ENCODE results near the gene OR8B12.
"Not testable (repeated sequence)": the region's sequence is repeated elsewhere in the genome, so short reads cannot be mapped to it uniquely, and the experiment has no call there.

OR8B12 gene

DNA sequence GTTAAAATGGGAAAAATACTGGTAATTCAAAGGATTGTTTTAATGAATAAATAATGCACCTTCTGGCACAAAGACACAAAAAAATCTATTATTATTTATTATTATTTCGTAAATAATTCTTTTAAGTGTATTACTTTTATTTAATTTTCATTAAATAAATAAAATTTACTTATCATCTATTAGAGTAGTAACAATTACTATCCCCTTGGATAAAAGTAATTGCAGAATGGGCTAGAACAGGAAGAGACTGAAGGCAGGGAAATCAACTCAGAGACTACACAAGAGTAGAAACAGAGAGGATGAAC lies 23.0 kb downstream of the OR8B12 start:
- no peak for DNase-seq (ENCODE audit: low read depth, low spot score)

DNA sequence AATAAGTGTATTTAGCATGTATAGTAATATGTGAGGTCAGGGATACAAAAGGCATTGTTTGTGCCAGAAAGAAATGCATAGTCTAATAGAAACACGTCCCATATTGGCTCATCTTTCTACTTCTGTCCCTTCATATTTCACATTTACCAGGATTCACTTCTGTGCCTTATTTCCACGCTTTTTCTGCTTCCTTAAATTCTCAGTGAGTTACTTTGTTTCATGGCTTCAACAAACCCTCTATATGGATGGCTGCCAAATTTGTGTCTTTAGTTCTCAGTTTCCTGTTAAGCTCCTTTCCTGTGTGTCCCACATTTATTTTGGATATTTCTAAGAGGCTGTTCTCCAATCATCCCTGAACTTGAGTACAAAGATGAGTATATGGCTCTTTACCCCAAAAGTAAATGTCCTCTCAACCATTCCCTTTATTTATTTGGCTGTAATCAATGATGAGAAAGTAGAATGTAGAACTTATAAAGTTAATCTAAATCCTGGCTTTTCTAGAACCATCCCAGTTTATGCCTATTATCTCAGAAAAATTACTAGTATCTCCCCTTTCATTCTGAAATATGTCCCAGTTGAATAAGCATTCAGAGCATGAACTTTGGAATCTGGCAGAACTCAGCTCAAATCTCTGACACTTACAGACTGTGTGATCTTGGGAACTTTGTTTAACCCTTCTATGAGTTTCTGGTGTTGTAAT lies 23.5 kb downstream of the OR8B12 start:
- DNase-seq (ENCODE audit: low read depth, low spot score), result no peak

DNA sequence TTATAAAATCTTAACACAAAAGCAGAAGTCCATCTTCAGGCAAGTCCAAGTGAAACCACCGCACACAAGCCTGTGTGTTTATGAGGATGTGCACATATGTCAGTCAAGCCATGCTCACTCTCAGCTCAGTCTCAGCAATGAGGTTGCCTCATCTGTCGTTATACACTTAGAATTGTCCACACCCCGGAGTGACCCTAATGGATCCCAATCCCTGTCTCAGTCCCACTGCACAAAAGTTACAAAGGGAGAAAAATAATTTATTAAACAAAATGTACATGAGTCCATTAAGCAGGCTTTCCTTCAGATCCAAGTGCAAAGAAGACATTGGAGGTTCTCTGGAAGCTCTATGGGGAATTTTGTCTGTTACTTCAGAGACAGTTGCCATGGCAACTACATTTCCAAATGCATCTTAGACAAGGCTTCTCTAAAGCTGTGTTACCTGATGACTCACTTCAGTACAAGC lies 24.4 kb downstream of the OR8B12 start:
- DNase-seq (ENCODE audit: low read depth, low spot score), result no peak

DNA sequence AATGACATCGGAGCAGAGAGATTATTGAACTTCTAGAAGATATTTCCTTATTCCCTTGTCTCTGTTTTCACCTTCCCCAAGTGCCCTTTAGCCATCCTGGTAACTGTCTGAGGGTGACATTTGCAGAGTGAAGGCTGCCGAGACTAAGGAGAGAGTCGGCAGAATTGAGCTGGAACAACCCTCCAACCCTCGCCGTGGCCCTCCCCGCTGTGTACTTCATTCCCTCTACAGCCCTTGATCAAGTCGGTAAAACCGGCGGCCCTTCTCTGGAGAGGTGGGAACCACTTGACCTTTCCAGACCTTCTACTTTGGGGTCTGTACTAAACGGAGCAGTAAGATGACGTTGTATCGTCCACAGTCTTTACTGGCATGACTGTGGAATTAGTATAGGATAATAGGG lies 26.1 kb downstream of the OR8B12 start:
- no peak for DNase-seq (ENCODE audit: low read depth, low spot score)

DNA sequence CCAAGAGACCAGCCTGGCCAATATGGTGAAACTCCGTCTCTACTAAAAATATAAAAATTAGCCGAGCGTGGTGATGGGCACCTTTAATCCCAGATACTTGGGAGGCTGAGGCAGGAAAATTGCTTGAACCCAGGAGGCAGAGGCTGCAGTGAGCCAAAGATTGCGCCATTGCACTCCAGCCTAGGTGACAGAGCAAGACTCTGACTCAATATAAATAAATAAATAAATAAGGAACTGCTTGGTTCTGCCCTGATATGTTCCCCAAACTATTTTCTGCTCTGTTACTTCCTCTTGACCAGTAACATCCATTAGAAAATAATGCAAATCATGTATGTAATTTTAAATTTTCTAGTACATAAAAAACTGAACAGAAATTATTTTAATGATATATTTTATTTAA lies 28.8 kb downstream of the OR8B12 start:
- not testable (repeated sequence) for DNase-seq (ENCODE audit: low read depth, low spot score)

DNA sequence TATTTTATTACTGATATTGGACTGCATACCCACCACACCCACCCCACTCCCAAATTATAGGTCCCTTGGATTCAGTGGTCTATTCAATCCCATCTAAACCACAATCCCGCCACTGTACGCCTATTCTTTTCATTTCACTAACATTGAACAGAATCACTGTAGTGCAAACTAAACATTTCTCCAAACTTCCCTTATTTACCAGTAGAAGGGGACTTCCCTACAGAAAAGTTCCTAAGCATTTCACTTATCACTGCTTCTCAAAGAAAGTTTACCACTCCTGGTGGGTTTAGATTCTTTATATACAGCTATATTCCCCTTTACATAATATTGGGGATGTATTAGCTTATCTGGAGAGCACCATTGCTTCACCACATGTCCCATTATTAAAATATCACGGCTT lies 29.3 kb downstream of the OR8B12 start:
- no peak for DNase-seq (ENCODE audit: low read depth, low spot score)

DNA sequence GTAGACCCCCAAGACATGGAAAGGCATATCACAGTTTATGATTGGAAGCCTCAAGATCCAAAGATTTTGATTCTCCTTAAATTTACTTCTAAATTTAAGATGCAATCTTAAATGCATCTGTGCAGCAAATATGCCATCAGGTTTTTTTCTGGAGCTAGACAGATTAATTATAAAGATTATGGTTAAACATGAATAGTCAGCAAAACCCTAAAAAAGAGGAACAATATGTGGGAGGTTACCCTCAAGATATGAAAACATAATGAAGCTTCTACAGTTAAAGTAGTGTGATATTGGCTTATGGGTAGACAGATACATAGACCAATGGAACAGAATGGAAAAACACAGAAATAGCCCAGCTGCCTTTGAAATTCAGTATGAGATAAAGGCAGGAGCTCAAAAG lies 31.7 kb downstream of the OR8B12 start:
- no peak for DNase-seq (ENCODE audit: low read depth, low spot score)

DNA sequence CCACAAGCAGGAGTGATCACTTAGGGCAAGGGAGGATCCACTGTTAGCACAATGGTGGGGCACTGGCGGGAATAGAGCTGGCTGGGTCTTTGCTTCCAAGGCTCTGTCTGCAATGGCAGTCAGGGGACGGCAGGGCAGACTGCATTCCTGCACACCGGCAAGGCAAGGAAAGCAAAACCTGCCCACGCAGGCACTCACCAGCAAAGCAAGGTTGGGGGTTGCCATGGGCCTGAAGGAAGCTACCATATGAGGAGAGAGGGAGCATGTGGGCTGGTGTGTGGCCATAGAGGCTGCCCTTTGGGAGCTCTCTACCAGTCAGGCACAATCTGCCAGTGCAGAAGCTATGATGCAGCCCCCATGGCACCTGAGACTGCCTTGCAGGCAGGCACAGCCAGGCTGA lies 33.2 kb downstream of the OR8B12 start:
- no peak for DNase-seq (ENCODE audit: low read depth, low spot score)

DNA sequence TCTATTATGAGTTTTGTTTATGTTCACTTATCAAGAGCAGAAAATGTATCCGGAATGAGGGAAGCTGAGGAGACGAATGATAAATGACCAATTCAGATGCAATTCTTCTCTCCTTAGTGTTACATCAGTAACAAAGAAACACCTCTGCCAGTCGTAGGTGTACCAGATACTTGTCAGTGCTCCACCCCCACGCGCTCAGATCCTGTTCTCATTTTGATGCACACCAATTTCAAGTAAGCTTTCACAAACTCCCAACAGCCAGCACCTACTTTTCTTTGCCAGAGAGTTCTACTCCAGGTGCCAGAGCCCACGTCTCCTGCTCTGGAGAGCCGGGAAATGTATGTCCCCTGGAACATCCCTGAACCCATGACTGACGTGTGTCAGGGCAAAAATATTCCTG lies 43.7 kb downstream of the OR8B12 start:
- no peak for DNase-seq (ENCODE audit: low read depth, low spot score)

DNA sequence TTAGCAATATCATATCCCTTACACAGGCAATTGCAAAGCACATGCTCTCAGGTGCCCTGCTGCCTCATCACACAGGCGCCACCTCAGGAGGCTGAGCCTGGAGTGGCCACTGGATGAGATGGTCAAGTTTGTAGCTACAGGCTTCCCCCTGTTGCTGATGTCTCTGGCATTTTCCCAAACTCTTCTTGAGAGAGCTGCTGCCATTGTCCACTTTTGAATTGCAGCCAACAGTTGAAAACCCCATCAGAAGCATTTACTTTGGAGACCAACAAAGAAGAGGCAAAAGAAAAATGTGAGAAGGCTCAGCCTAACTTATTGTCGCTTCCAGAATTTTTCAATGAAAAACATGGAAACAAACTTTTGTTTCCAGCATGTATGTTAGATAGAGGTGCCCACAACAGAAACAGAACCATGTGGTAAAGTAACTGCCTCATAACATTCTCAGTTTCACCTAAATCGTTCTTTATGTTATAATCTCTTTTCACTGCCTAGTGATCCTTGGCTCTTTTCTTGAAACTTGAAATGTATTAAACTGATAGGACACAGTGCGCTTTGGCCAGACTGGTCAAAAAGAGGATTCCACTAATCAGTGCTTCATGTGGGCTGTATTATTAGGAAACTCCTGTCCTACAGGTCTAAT lies 50.3 kb downstream of the OR8B12 start:
- DNase-seq (ENCODE audit: low read depth, low spot score), result no peak

All from activated naive CD8-positive, alpha-beta T cell treated with anti-CD3 and anti-CD28 coated beads, Interleukin-2, amount 50 U/mL, for 16 hours (primary cell).